Measurements from ENCODE around the gene TAF11L14.
"Not testable (repeated sequence)": the region's sequence is repeated elsewhere in the genome, so short reads cannot be mapped to it uniquely, and the experiment has no call there.

The TAF11L14 gene

GRCh38 chr5:17634160-17634559 lies at the start of gene TAF11L14:
Gene TAF11L14 (plus strand): TSS chr5:17634460.
- no peak for DNase-seq

GRCh38 chr5:17585658-17586057 lies 48.6 kb upstream of the TAF11L14 start, which contains the start of gene TAF11L7:
Gene TAF11L7 (minus strand): TSS chr5:17585758.
- DNase-seq = not testable (repeated sequence)

DNA sequence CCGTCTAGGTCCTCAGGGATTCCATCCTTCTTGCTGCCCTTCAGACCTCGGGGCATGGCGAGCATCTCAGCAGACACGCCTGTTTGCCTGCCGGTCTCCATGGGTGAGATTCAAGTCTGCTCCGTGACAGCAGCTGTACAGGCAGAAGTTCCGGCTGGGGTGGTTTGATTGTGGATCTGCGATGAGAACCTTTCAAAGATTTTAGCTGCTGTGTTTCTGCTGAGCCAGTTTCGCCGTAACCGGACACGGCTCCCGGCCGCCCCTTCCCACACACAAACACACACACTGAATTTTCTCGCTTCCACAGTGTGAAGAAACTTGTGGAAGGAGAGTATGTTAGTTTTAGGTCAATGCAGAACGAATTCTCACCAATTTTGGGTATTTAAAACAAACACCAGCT lies 43.4 kb upstream of the TAF11L14 start, which contains the start of gene TAF11L8:
Gene TAF11L8, minus strand, starts transcription at position 101 of the 400 bp plus-strand sequence.
- not testable (repeated sequence) for DNase-seq

DNA sequence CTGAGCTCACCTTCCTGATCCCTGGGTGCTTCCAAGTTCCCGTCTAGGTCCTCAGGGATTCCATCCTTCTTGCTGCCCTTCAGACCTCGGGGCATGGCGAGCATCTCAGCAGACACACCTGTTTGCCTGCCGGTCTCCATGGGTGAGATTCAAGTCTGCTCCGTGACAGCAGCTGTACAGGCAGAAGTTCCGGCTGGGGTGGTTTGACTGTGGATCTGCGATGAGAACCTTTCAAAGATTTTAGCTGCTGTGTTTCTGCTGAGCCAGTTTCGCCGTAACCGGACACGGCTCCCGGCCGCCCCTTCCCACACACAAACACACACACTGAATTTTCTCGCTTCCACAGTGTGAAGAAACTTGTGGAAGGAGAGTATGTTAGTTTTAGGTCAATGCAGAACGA lies 40.0 kb upstream of the TAF11L14 start, which contains the start of gene TAF11L9:
Gene TAF11L9, minus strand, starts transcription at position 140 of the 400 bp plus-strand sequence.
- not testable (repeated sequence) for DNase-seq

- DNase-seq = not testable (repeated sequence)
These were observed 36.5 kb upstream of the TAF11L14 start, which contains the start of gene TAF11L10 for GRCh38 chr5:17597728-17598127. Gene TAF11L10 (minus strand): TSS chr5:17597828.

- DNase-seq = peak; percentile 7
These were observed 30.4 kb upstream of the TAF11L14 start, which contains the start of gene TAF11L11 for GRCh38 chr5:17603880-17604279. Gene TAF11L11 (plus strand): TSS chr5:17604183.

DNA sequence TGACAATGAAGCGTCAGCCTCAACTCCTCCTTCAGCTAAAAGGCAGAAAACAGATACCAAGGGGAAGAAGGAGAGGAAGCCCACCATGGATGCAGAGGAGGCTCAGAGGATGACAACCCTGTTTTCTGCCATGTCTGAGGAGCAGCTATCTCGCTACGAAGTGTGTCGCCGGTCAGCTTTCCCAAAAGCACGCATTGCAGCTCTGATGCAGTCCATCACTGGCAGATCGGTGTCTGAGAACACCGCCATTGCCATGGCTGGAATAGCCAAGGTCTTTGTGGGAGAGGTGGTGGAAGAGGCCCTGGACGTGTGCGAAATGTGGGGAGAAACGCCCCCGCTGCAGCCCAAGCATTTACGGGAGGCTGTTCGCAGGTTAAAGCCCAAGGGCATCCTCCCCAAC lies 29.3 kb upstream of the TAF11L14 start:
- no peak for DNase-seq

- not testable (repeated sequence) for DNase-seq
These were observed 26.8 kb upstream of the TAF11L14 start for GRCh38 chr5:17607461-17607860.

DNA sequence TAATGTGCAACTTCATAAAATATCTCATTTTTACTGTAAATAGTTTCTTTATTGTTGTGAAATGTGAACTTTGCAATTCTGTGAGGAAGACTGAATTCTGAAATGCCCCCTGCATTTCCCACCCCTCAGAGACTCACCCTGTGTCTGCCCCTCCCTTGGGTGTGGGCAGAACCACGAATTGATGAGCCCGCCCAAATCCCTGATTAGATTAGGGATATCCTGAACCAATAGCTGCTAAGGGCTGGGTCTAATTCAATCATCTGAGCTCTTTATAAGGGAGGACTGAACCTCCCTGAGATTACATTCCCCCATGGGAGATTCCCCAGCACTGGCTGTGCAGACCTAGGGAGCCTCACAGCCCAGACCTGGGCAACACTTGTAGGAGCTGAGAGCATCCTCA lies 24.2 kb upstream of the TAF11L14 start, which contains the start of gene TAF11L12:
Gene TAF11L12, plus strand, starts transcription at position 301 of the 400 bp plus-strand sequence.
- not testable (repeated sequence) for DNase-seq

GRCh38 chr5:17614872-17615605 lies 19.2 kb upstream of the TAF11L14 start:
- no peak for DNase-seq

- no peak for DNase-seq
These were observed 14.9 kb upstream of the TAF11L14 start for GRCh38 chr5:17619354-17619753.

DNA sequence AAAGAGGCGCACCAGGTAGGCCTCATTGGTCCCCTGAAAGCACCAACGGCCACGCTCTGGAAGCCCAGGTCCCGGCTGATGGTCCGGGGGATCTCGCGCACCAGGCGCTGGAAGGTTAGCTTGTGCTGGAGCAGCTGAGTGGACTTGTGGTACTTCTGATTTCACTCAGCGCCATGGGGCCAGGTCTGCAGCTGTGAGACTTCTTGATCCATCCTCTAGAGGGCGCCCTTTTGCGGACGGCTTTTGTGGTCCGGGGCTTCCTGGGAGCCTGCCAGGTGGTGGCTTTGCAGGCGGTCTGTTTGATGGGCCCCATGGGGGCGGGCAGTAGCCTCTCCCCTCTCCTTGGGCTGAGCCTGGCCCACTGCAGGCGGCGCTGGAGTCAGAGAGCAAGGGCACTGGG lies 13.6 kb upstream of the TAF11L14 start:
- DNase-seq = peak; percentile 44

DNA sequence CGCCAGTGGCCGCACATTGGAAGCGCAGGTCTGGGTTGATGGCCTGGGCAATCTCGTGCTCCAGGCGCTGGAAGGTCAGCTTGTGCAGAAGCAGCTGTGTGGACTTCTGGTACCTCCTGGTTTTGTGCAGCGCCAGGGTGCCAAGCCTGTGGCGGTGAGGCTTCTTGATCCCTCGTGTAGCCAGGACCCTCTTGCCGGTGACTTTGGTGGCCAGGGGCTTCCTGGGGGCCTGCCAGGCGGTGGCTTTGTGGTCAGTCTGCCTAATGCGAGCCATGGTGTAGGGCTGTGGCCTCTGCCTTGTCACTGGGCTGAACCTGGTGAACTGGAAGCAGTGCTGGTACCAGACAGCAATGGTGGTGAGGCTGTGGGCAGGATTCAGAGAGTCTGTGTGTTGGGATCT lies 8.6 kb upstream of the TAF11L14 start:
- DNase-seq = no peak

GRCh38 chr5:17631788-17632187 lies 2.5 kb upstream of the TAF11L14 start, which contains the start of gene TAF11L13:
Gene TAF11L13 (plus strand): TSS chr5:17632088.
- not testable (repeated sequence) for DNase-seq

- DNase-seq = not testable (repeated sequence)
These were observed 15.0 kb downstream of the TAF11L14 start for GRCh38 chr5:17649232-17649631.

DNA sequence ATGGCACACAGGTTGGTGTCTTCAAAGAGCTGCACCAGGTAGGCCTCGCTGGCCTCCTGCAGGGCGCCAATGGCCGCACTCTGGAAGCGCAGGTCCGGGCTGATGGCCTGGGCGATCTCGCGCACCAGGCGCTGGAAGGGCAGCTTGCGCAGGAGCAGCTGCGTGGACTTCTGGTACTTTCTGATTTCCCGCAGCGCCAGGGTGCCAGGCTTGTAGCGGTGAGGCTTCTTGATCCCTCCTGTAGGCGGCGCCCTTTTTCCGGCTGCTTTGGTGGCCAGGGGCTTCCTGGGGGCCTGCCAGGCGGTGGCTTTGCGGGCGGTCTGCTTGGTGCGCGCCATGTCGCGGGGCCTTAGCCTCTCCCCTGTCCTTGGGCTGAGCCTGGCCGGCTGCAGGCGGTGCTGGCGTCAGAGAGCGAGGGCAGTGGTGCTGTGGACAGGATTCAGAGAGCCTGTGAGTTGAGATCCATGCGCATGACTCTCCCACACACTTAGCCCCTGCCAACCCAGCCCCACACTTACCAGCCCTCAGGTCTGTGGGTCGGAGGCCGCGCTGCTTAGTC lies 21.0 kb downstream of the TAF11L14 start:
- not testable (repeated sequence) for DNase-seq

GRCh38 chr5:17655921-17656320 lies 21.7 kb downstream of the TAF11L14 start:
- no peak for DNase-seq

GRCh38 chr5:17663182-17663581 lies 28.9 kb downstream of the TAF11L14 start:
- DNase-seq = peak; percentile 12

DNA sequence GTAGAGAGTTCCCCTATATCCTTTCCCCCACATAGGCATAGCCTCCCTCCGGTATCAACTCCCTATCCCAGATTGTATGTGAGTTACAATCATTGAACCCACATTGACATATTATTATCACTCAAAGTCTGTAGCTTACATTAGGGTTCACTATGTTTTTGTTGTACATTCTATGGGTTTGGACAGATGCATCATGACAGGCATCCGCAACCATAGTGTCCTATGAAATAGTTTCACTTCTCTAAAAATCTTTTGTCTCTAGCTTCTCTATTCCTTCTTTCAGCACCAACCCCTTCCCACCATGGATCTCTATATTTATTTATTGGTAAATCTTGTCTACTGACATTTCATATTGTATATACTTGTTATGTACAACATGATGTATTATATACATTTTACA lies 31.6 kb downstream of the TAF11L14 start:
- no peak for DNase-seq

GRCh38 chr5:17666726-17667235 lies 32.5 kb downstream of the TAF11L14 start:
- DNase-seq = no peak

GRCh38 chr5:17670353-17670752 lies 36.1 kb downstream of the TAF11L14 start:
- no peak for DNase-seq

GRCh38 chr5:17678751-17679324 lies 44.6 kb downstream of the TAF11L14 start:
- DNase-seq = no peak

- no peak for DNase-seq
These were observed 45.4 kb downstream of the TAF11L14 start for GRCh38 chr5:17679597-17680203.
